NCI-H146 treated with DMSO at 0.1 percent for 48 hours (cell line): ENCODE measurements around the gene ITGB8.

Experiments
- DNase-seq: peaks from one replicate; lab custom pipeline; 2025; ENCODE audit not compliant: unreplicated experiment; lab: John Stamatoyannopoulos, UW

The ITGB8 gene

GRCh38 chr7:20409961-20410360 is 79.3 kb downstream of the ITGB8 start:
- DNase-seq: no peak

GRCh38 chr7:20411372-20411771 is 80.7 kb downstream of the ITGB8 start:
- DNase-seq: no peak

- no peak for DNase-seq
Observed at GRCh38 chr7:20412032-20412431, 81.3 kb downstream of the ITGB8 start.

GRCh38 chr7:20417260-20417659 is 86.6 kb downstream of the ITGB8 start:
- no peak for DNase-seq

GRCh38 chr7:20417675-20418382 is 87.1 kb downstream of the ITGB8 start:
- no peak for DNase-seq

- no peak for DNase-seq
Observed at GRCh38 chr7:20424500-20424899, 93.8 kb downstream of the ITGB8 start.

GRCh38 chr7:20430664-20431063 is 100.0 kb downstream of the ITGB8 start:
- DNase-seq: no peak

GRCh38 chr7:20431146-20431545 is 100.4 kb downstream of the ITGB8 start:
- DNase-seq: no peak

- DNase-seq: no peak
Observed at GRCh38 chr7:20432071-20432470, 101.4 kb downstream of the ITGB8 start.

GRCh38 chr7:20435305-20435704 is 104.6 kb downstream of the ITGB8 start:
- DNase-seq: no peak

GRCh38 chr7:20438248-20438647 is 107.5 kb downstream of the ITGB8 start:
- DNase-seq: no peak

GRCh38 chr7:20438694-20439376 is 108.1 kb downstream of the ITGB8 start:
- no peak for DNase-seq

GRCh38 chr7:20439416-20440185 is 108.9 kb downstream of the ITGB8 start:
- DNase-seq: no peak

- DNase-seq: no peak
Observed at GRCh38 chr7:20440472-20441105, 109.9 kb downstream of the ITGB8 start.

- no peak for DNase-seq
Observed at GRCh38 chr7:20441346-20441745, 110.6 kb downstream of the ITGB8 start.

- no peak for DNase-seq
Observed at GRCh38 chr7:20441991-20442441, 111.3 kb downstream of the ITGB8 start.

- DNase-seq: no peak
Observed at GRCh38 chr7:20442951-20443350, 112.3 kb downstream of the ITGB8 start.

GRCh38 chr7:20444030-20444800 is 113.5 kb downstream of the ITGB8 start:
- DNase-seq: no peak

GRCh38 chr7:20447021-20447650 is 116.4 kb downstream of the ITGB8 start:
- DNase-seq: no peak

GRCh38 chr7:20449176-20449575 is 118.5 kb downstream of the ITGB8 start:
- DNase-seq: no peak
